Fibroblast of villous mesenchyme (primary cell): Measurements from ENCODE around the gene COG5. TPM values are rescaled to one million over a fixed set of nuclear protein-coding genes. Genes with fewer than 3 reads are reported as not detected.

Experiments used
- DNase-seq: peaks from one replicate; pipeline ENCODE4 v3.0.0-alpha.2; 2010; ENCODE audit warnings: low read depth
- H3K4me3 ChIP-seq: 2 replicates; pipeline ENCODE4 v1.5.1; 2011; ENCODE audit warnings: low read depth, mild to moderate bottlenecking, low read length
- total RNA-seq: library from RNA; depleted of rRNA; stranded (reverse); fragments of >200 nt; gene quantifications from 2 replicates; pipeline ENCODE4 v1.2.3, GENCODE V29; 2012
- TF ChIP-seq, protein P1 (sequence below): IDR thresholded peaks from 2 replicates; pipeline ENCODE4 v1.5.1; 2012; ENCODE audit warnings: low read depth, mild to moderate bottlenecking, low read length; ENCODE audit not compliant: insufficient read depth

COG5 gene
- total RNA-seq, 1 donor: 32.0 TPM

DNA sequence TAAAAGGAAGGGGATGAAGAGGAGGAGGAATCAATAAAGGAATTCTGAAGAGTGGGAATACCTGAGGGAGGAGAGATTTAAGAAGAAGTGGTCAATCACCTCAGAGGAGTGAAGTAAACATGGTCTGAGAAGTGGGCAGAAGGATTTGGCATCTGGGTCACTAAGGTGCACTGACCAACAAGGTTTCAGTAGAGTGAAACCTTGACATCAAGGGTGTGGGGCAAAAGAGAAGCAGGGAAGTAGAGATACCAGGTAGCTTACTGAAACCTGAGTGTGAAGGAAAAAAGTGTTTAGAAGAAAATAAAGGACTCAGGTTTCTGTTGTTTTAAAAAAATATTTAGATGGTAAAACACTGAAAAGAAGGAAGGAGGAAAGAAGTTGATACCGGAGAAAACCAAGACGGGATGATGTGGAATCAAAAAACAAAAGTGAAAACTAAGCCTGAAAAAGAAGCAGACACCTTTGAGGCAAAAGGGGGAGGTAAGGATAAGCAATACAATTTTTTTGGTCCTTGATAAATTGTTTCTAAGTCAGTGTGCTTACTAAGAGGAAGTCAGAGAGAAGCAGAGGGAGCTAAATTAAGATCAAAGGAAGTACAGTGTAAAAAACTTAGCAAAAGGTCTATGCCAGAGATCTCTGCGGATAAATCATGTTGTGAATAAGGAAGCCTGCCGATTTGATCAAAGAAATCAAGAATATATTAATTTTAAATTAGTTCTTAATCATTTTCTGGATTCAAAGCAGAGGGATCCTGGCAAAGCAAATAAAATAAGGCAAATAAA, 231.0 kb downstream of the COG5 start:
- H3K4me3 ChIP-seq: no peak overlapping the region
- DNase-seq: no peak
- TF ChIP-seq, protein P1, sequence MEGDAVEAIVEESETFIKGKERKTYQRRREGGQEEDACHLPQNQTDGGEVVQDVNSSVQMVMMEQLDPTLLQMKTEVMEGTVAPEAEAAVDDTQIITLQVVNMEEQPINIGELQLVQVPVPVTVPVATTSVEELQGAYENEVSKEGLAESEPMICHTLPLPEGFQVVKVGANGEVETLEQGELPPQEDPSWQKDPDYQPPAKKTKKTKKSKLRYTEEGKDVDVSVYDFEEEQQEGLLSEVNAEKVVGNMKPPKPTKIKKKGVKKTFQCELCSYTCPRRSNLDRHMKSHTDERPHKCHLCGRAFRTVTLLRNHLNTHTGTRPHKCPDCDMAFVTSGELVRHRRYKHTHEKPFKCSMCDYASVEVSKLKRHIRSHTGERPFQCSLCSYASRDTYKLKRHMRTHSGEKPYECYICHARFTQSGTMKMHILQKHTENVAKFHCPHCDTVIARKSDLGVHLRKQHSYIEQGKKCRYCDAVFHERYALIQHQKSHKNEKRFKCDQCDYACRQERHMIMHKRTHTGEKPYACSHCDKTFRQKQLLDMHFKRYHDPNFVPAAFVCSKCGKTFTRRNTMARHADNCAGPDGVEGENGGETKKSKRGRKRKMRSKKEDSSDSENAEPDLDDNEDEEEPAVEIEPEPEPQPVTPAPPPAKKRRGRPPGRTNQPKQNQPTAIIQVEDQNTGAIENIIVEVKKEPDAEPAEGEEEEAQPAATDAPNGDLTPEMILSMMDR: no peak

DNA sequence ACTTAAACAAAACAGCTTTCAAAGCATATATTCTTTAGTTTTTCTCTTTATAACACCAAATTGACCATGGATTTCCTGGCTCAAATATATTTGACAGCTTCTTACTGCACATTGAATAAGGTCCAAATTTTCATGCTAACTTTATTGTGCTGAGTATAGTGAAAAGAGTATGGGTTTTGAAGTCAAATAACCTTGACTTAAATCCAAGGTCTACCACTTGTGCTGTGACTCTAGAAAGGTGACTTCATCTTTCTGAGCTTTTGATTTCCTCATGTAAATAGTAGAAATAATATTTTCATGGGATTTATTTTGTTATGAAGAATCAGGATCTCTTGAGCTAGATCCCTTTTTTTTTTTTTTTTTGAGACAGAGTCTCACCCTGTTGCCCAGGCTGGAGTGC, 233.2 kb downstream of the COG5 start:
- no peak overlapping the region for H3K4me3 ChIP-seq
- DNase-seq: no peak
- TF ChIP-seq, protein P1: no peak

DNA sequence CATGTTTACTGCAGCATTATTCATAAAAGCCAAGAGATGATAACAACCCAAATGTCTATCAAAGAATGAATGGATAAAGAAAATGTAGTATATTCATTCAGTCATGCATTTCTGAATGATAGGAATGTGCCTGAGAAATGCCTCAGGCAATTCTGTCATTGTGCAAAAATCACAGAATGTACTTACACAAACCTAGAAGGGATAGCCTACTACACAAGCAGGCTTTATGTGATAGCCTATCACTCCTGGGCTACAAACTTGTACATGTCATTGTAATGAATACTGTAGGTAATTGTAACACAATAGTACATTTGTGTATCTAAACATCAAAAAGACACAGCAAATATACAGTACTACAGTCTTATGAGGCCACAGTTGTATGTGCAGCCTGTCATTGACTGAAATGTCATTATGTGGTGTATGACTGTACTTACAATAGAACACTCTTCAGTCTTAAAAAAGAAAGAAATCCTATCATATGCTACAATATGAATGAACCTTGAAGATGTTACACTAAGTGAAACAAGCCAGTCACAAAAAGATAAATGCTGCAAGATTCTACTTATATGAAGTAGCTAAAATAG, 235.6 kb downstream of the COG5 start:
- TF ChIP-seq, protein P1: no peak
- DNase-seq: peak; percentile 34
- no peak overlapping the region for H3K4me3 ChIP-seq

DNA sequence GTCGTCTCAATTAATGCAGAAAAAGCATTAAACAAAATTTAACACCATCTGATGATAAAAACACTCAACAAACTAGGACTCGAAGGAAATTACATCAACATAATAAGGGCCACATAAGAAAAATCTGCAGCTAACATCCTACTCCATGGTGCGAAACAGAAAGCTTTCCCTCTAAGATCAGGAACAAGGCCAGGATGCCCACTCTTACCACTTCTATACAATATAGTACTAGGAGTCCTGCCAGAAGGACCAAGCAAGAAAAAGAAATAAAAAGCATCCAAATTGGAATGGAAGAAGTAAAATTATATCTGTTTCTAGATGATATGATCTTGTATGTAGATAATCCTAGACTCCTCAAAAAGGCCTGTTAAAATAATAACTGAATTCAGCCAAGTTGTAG, 237.7 kb downstream of the COG5 start:
- TF ChIP-seq, protein P1: no peak
- no peak for DNase-seq
- H3K4me3 ChIP-seq: no peak overlapping the region

DNA sequence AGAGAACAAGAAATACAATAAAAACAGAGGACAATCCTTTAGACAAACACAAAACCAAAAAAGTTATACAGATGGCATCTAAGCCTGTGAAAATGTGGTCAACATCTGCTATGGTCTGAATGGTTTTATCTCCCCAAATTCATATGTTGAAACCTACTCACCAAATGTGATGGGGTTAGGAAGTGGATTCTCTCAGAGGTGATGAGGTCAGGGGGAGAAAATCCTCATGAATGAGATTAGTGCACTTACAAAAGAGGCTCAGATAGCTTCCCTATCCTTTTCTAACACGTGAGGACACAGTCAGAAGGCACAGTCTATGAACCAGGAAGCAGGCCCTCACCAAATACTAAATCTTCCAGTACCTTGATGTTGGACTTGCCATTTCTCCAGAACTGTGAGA, 241.7 kb downstream of the COG5 start:
- no peak overlapping the region for H3K4me3 ChIP-seq
- TF ChIP-seq, protein P1: no peak
- DNase-seq: peak; percentile 68

DNA sequence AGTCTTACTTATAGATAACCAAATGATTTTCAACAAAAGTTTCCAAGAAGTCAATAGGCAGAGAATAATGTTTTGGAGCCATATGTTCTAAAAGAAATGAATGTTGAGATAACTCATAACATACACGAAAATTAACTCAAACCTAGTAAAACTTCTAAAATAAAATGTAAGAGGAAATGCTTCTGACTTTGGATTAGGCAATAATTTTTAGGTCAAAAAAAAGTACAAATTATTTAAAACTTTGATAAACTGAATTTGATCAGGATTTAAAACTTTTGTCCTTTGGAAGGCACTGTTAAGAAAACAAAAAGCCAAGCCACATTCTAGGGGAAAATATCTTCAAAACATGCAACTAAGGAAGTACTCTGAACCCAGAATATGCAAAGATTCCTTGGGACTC, 242.1 kb downstream of the COG5 start:
- H3K4me3 ChIP-seq: no peak overlapping the region
- no peak for DNase-seq
- TF ChIP-seq, protein P1: no peak
